ENCODE results near the gene HTR3B. TPM values are rescaled to one million over a fixed set of nuclear protein-coding genes. Genes with fewer than 3 reads are reported as not detected.

The HTR3B gene
- total and polyA plus RNA-seq, 8 donors = not detected

DNA sequence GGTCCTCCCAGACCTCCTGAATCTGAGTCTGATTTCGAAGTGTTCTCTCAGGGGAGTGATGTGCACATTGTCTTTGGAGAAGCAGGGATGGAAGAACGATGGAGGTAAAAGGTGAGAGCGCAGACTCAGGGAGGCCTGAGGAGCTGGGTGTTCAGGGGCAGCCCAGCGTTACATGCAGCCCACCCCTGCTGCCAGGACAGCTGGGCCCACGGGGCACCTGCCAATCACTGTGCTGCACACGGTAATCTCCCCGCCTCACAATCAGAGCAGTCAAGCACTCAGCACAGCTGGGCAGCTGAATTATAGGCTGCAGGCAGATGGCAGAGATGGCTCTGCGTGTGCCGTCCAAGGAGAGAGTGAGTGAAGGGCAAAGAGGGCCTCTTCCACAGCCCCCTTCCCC, 52.4 kb downstream of the HTR3B start:
- intact Hi-C loops (cut with DNase I) = no loop called here

DNA sequence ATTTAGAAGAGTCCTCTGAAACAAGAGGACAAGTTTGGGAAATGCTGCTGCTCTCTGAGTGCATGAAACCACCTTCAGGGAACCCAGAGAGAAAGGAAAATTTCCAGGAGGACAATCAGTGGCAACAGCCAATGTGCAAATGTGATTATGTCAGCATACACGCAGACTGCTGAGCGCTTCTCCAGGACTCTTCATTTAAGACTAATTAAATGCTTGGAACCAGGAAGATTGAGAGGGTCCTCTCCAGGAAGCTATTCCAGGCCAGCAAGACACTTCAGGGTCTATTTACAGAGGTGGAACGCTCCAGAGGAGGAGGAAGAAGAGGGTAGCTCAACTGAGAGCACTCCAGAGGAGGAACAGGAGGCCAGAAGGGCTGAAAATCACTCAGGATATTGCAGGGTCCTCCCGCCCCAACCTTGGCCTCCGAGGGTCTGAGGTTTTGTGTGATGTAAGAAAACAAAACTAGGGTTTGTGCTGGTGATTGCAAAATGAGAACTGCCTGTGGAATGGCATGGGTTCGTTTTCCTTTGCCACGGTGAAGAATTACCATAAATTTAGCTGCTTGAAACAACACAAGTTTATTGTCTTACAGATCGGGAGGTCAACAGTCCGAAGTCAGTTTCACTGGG, 56.2 kb downstream of the HTR3B start:
- Histone ChIP-seq H3K27ac (no peak overlapping the region), H3K9me3 (no peaks in the 10 kb centered on the region), H3K4me1 (no peaks in the 10 kb centered on the region), H3K36me3 (no peaks in the 10 kb centered on the region), H3K4me3 (no peak overlapping the region), H3K27me3 (no peaks in the 10 kb centered on the region)
- intact Hi-C loops (cut with DNase I) = no loop called here
- FAIRE-seq (no peak), DNase-seq (no peak), ATAC-seq (no peak)
- TF ChIP-seq, protein P1, sequence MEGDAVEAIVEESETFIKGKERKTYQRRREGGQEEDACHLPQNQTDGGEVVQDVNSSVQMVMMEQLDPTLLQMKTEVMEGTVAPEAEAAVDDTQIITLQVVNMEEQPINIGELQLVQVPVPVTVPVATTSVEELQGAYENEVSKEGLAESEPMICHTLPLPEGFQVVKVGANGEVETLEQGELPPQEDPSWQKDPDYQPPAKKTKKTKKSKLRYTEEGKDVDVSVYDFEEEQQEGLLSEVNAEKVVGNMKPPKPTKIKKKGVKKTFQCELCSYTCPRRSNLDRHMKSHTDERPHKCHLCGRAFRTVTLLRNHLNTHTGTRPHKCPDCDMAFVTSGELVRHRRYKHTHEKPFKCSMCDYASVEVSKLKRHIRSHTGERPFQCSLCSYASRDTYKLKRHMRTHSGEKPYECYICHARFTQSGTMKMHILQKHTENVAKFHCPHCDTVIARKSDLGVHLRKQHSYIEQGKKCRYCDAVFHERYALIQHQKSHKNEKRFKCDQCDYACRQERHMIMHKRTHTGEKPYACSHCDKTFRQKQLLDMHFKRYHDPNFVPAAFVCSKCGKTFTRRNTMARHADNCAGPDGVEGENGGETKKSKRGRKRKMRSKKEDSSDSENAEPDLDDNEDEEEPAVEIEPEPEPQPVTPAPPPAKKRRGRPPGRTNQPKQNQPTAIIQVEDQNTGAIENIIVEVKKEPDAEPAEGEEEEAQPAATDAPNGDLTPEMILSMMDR (IDR thresholded peaks at IDR 0.05) = no peak
- WGBS, 2 donors = 60 to 72% methylated on average over 9 of the region's 9 CpGs

More for the DNA sequence above, 52.4 kb downstream of the HTR3B start:
- WGBS, 2 donors = 59 to 62% methylated on average over 9 of the region's 9 CpGs
- H3K27me3 ChIP-seq = no peaks in the 10 kb centered on the region
- no peak overlapping the region for H3K4me3 ChIP-seq
- ATAC-seq (no peak), FAIRE-seq (no peak), DNase-seq (no peak)
- H3K4me1 ChIP-seq = no peaks in the 10 kb centered on the region
- no peaks in the 10 kb centered on the region for H3K9me3 ChIP-seq
- H3K36me3 ChIP-seq = no peaks in the 10 kb centered on the region
- H3K27ac ChIP-seq = no peak overlapping the region
- TF ChIP-seq, protein P1 (IDR thresholded peaks at IDR 0.05) = no peak

DNA sequence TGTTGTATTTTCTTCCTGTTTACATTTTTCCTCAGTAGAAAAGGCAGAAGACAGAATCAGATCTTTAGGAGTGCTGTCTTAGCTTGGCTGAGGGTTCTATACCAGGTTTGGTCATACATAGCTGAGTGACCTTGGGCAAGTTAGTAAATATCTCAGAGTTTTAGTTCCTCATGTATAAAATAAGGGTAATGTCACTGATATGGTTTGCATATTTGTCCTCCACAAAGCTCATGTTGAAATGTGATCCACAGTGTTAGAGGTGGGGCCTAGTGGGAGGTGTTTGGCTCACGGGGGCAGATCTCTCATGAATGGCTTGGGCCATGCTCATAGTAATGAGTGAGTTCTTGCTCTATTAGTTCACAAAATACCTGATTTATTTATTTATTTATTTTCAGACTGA, 62.8 kb downstream of the HTR3B start:
- no peak overlapping the region for H3K4me3 ChIP-seq
- TF ChIP-seq, protein P1 (IDR thresholded peaks at IDR 0.05) = no peak
- ATAC-seq (no peak), DNase-seq (no peak), FAIRE-seq (no peak)
- H3K4me1 ChIP-seq = no peaks in the 10 kb centered on the region
- no peak overlapping the region for H3K27ac ChIP-seq
- no peaks in the 10 kb centered on the region for H3K36me3 ChIP-seq
- H3K9me3 ChIP-seq = no peaks in the 10 kb centered on the region
- intact Hi-C loops (cut with DNase I) = no loop called here
- H3K27me3 ChIP-seq = no peaks in the 10 kb centered on the region
- WGBS, 2 donors = 47 to 68% methylated on average over 1 of the region's 1 CpG

DNA sequence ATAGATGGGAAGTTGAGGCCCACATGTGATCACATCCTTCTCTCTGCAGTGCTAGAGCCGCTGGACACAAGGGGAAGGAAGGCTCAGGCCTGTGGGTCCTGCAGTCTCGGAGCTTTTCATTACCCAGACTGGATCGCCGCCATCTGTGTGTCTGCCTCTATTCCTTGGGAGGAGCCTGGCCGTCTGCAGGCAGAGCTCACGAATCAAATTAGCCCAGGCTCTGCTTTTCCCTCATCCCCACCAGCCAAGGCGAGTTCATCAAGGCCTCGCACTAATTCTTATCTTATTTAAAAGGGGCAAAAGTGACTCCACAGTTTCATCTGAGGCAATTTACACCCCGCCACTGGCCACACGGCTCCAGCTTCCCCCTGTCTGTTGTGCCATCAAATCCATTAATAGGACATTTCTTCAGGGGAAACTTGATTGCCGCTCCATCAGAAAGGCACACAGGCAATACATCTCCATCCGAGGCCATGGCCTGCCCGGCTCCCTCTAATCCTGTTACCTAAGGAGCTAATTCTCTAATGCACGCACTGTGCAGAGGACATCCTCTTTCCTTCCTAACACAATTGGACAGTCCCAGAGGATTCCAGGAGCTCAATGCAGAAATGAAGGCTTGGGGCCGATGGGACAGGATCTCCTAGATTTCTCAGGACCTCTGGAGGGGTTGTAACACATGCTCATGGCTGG, 67.1 kb downstream of the HTR3B start:
- no peak overlapping the region for H3K27ac ChIP-seq
- H3K9me3 ChIP-seq = no peaks in the 10 kb centered on the region

More for the DNA sequence above, 67.1 kb downstream of the HTR3B start:
- ATAC-seq (no peak), DNase-seq (no peak), FAIRE-seq (no peak)
- TF ChIP-seq, protein P1 (IDR thresholded peaks at IDR 0.05) = no peak
- WGBS, 2 donors = 83 to 86% methylated on average over 15 of the region's 15 CpGs
- intact Hi-C loops (cut with DNase I) = no loop called here
- Histone ChIP-seq H3K27me3 (no peaks in the 10 kb centered on the region), H3K36me3 (no peaks in the 10 kb centered on the region), H3K4me1 (peaks cover 0 to 10% (median 3%) of the 10 kb centered on the region in 3 donors), H3K4me3 (no peak overlapping the region)
